Upper lobe of left lung (tissue), 4 donors: Measurements from ENCODE around the gene IGF2R.

Experiments used
- CTCF ChIP-seq, 6 experiments: fragments of 450-650 bp in 4 of 6; fragments of 200-600 bp in 2 of 6; sonication (generic) in 2 of 6; IDR thresholded peaks; one replicate each; pipeline ENCODE4 v1.5.1; 2016 to 2019; ENCODE audit warnings: antibody characterized with exemption in 6 of 6
- POLR2A ChIP-seq, 4 donors: fragments of 450-650 bp; IDR thresholded peaks; one replicate each; pipeline ENCODE4 v1.5.1; 2016 to 2017; ENCODE audit warnings: antibody characterized with exemption in 4 of 4, mild to moderate bottlenecking in 2 of 4
- POLR2AphosphoS5 ChIP-seq, 2 donors: sonication (generic); formaldehyde crosslinking; IDR thresholded peaks; one replicate each; pipeline ENCODE4 v1.5.1; 2017; ENCODE audit warnings: antibody characterized with exemption in 2 of 2

GRCh38 chr6:159929819-159930218, 39.1 kb upstream of the IGF2R start:
- TF ChIP-seq CTCF (IDR thresholded peaks at IDR 0.05) (no peak), POLR2A (IDR thresholded peaks at IDR 0.05) (no peak), POLR2AphosphoS5 (IDR thresholded peaks at IDR 0.05) (no peak)
